Measurements from ENCODE around the gene NKAIN4.

NKAIN4 gene

DNA sequence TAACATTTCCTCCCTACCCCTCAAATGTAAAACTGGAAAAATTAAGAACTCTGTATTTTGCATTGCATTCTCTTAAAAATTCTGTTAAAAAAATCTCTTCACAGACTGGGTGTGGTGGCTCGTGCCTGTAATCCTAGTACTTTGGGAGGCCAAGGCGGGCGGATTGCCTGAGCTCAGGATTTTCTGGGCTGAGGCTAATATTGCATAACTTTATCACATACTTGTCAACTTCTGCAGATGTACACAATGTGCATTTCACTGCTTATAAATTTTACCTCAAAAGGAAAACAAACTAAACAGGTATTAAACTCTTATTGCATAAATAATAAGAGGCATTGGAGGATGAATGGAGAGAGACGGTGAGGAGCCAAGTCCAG, 59.5 kb downstream of the NKAIN4 start:
- no peak for DNase-seq (ENCODE audit: low read depth in 2 of 2)

DNA sequence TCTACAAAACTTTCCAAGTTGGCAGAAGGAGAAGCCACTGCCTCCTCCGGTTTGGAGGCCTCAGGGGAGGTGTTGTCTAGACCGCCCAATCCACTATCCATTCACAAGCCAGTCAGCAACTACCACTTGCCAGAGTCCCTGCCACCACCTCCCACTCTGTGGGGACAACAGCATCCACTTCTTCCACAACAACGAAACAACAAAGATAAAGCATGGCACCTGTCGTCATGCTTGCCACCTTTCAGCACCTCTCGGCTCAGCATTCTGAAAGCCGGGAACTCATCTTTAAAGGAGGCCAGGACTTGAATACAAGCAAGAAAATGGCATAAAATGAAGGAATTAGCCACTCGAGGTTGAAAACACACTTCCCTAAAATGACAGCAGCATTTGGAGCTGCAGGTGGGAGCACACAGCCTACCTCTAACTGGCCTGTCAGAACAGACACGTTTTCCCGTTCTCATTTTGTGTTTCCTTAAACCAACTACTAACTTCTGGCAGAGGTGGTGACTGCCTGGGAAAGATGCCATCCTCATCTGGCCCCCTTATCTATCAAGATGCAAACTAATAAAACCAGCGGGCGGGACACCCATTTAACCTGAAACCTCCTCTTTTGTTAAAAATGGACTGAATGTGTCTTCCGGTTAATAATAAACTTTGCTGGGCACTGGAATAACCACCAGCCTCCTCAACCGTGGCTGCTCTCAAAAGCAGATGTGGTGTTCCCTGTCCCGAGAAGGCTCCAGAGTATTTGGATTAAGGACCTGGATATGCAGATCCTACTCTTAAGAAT, 60.1 kb downstream of the NKAIN4 start:
- DNase-seq (ENCODE audit: low read depth in 2 of 2), result no peak

DNA sequence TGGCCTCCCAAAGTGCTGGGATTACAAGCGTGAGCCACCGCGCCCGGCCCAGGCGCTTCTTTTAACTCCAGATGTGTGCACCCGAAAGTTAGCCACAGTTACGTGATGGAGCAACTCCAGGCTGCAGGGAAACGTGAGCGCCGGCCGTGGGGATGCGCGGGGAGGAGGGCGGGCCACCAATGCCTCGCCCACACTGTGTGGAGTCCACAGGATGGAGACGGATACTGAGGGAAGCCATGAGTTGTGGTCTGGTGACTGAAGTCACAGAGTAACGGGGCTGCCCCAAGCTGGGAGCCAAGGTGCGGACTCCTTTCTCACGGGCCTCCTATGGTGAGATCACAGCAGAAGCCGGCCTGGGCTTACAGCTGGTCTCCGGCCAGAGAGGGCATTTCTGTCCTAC, 61.5 kb downstream of the NKAIN4 start:
- no peak for DNase-seq (ENCODE audit: low read depth in 2 of 2)

DNA sequence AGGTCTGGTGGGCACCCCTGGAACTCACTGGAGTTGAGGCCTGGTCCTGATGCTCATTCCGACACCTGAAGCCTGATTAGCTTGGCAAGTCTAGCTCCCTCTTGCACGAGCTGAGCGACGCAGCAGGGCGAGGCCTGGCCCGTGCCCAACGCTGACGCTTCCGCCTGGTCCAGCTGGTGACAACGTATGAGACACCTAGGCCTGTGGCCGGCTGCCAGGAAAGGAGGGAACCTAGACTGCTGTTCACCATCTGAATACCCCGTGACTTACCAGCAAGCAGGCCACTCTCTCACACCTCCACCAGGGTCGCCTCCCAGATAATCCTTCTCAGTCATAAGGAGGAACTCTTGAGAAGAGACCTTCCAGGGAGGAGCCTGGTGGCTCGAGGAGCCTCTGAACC, 62.9 kb downstream of the NKAIN4 start:
- no peak for DNase-seq (ENCODE audit: low read depth in 2 of 2)

DNA sequence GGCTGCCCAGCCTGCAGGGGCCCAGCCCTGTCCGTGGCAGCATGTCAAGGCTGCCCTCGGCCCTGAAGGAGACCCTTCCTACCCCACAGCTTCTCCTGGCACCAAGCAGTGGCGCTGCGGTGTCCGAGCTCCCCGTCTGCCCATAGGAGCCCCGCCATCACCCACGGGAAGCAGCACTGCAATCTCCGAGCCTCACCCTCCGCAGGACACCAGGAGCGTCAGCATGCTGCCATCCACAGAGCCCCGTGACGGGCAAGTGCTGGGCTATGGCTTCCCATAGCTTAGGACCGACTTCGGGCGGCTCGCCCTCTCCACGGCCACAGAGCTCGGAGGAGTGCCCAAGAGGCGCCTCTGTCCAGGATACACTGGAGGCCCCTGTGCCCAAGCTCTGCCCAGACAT, 63.4 kb downstream of the NKAIN4 start:
- DNase-seq (ENCODE audit: low read depth in 2 of 2), result no peak

Data from stimulated activated CD4-positive, alpha-beta T cell treated with anti-CD3 and anti-CD28 coated beads, Interleukin-12 subunit alpha, Interleukin-12 subunit beta, amount 100 ng/mL, for 24 hours (primary cell).